Ectodermal cell (in vitro differentiated cells): ENCODE data around the gene SLC3A2.
"Not testable (repeated sequence)": the region's sequence is repeated elsewhere in the genome, so short reads cannot be mapped to it uniquely, and the experiment has no call there.

Experiments used
- H3K27ac ChIP-seq: 2 replicates; pipeline ENCODE4 v1.7.0; 2013; ENCODE audit warnings: mild to moderate bottlenecking, low read depth, low read length; ENCODE audit not compliant: insufficient read depth, poor library complexity, severe bottlenecking
- H3K27me3 ChIP-seq: 2 replicates; pipeline ENCODE4 v1.7.0; 2013; ENCODE audit warnings: mild to moderate bottlenecking, low read length; ENCODE audit not compliant: insufficient read depth, control insufficient read depth, poor library complexity, severe bottlenecking
- H3K36me3 ChIP-seq: one replicate; pipeline ENCODE4 v1.7.0; 2013; ENCODE audit warnings: low read length; ENCODE audit not compliant: control insufficient read depth, insufficient read depth
- H3K4me1 ChIP-seq: one replicate; pipeline ENCODE4 v1.7.0; 2013; ENCODE audit warnings: low read length; ENCODE audit not compliant: control insufficient read depth, insufficient read depth
- H3K4me3 ChIP-seq: 2 replicates; pipeline ENCODE4 v1.7.0; 2013; ENCODE audit warnings: low read depth, low read length, control low read depth; ENCODE audit not compliant: insufficient read depth
- H3K9me3 ChIP-seq: 2 replicates; pipeline ENCODE4 v1.7.0; 2013; ENCODE audit warnings: mild to moderate bottlenecking, low read length, moderate library complexity; ENCODE audit not compliant: control insufficient read depth
- WGBS, 2 experiments: methylation state at CpG; one replicate each; pipeline ENCODE4 v1.1.7; 2013; ENCODE audit warnings: missing lambda C conversion rate in 2 of 2; 5-methylcytosine and 5-hydroxymethylcytosine counted together

SLC3A2 gene

DNA sequence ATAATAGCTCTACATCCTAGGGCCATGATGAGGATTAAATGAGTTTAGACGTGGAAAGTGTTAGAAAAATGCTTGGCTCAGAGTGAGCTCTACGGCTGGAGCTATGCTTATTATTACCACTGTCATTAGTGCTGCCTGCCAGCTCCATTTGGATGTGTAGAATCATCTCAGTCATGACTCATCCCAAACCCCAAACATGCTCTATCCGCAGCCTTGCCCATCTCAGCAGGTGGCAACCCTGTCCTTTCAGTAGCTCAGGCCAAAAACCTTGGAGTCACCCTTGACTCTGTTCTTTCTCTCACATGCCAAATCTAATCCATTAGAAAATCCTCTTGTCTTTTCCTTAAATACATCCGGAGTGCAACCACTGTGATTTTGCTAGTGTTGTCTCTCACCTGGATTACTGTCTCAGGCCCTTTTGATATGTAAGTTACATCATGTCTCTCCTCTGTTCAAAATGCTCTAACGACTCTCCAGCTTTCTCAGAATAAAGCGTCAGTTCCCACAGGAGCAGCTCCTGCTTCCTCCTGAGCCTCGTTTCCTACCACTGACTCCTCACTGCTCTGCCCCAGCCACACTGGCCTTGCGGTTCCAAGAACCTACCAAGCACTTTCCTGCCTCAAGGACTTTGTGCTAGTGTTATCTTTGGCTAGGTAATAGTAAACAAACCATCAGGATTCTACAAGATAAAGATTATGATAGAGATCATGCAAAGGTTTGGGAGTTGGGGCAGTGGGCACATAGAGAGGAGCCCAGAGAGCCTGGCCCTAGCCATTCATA lies 51.0 kb downstream of the SLC3A2 start:
- Histone ChIP-seq H3K4me1 (no peaks in the 10 kb centered on the region), H3K36me3 (no peaks in the 10 kb centered on the region), H3K27ac (no peak overlapping the region), H3K27me3 (peaks cover 23% of the 10 kb centered on the region), H3K9me3 (no peaks in the 10 kb centered on the region), H3K4me3 (no peak overlapping the region)
- 48 to 55% methylated on average over 8 of the region's 8 CpGs for WGBS, 2 experiments

GRCh38 chr11:62933285-62933684 lies 52.6 kb downstream of the SLC3A2 start:
- Histone ChIP-seq H3K4me3 (no peak overlapping the region), H3K36me3 (no peaks in the 10 kb centered on the region), H3K27me3 (peaks cover 7% of the 10 kb centered on the region), H3K4me1 (no peaks in the 10 kb centered on the region), H3K27ac (no peak overlapping the region), H3K9me3 (no peaks in the 10 kb centered on the region)
- 88% methylated on average over 13 of the region's 13 CpGs for WGBS, 2 experiments

GRCh38 chr11:62933750-62934495 lies 53.2 kb downstream of the SLC3A2 start:
- H3K4me1 ChIP-seq: no peaks in the 10 kb centered on the region
- WGBS, 2 experiments: 95% methylated on average over 5 of the region's 5 CpGs
- no peak overlapping the region for H3K27ac ChIP-seq
- H3K36me3 ChIP-seq: no peaks in the 10 kb centered on the region
- H3K4me3 ChIP-seq: no peak overlapping the region
- peaks cover under 1% of the 10 kb centered on the region for H3K27me3 ChIP-seq
- H3K9me3 ChIP-seq: no peaks in the 10 kb centered on the region

DNA sequence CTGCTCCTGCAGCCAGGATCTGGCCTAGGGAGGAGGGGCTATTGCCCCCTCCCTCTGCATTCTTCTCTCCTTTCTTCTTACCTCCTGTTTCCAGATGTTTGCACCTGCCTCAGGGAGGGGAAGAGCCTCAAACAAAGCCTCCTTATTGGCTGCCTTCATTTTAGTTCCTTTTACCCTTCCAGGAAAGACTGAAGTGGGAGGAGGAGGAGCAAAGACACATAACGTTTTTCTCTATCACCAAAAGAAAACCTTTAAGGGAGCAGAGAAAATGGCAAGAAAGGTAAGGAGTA lies 53.7 kb downstream of the SLC3A2 start:
- no peaks in the 10 kb centered on the region for H3K9me3 ChIP-seq
- no peak overlapping the region for H3K27ac ChIP-seq
- H3K36me3 ChIP-seq: no peaks in the 10 kb centered on the region
- no CpG with 5 or more reads among the region's 1 CpG for WGBS, 2 experiments
- H3K4me3 ChIP-seq: no peak overlapping the region
- H3K27me3 ChIP-seq: no peaks in the 10 kb centered on the region
- H3K4me1 ChIP-seq: no peaks in the 10 kb centered on the region

DNA sequence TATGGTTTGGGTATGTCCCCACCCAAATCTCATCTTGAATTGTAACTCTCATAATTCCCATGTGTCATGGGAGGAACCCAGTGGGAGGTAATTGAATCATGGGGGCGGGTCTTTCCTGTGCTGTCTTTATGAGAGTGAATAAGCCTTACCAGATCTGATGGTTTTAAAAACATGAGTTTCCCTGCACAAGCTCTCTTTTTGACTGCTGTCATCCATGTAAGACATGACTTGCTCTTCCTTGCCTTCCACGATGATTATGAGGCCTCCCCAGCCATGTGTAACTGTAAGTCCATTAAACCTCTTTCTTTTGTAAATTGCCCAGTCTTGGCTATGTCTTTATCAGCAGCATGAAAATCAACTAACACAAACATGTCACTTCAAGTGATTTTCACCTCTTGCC lies 56.8 kb downstream of the SLC3A2 start:
- not testable (repeated sequence) for H3K36me3 ChIP-seq, H3K27ac ChIP-seq, H3K4me1 ChIP-seq, H3K27me3 ChIP-seq, H3K4me3 ChIP-seq, H3K9me3 ChIP-seq
- WGBS, 2 experiments: 87 to 91% methylated on average over 2 of the region's 2 CpGs
